ENCODE measurements around the gene AKAP17A. TPM values are rescaled to one million over a fixed set of nuclear protein-coding genes. Genes with fewer than 3 reads are reported as not detected.

The AKAP17A gene
- total RNA-seq, 1 donor from 2014 or later: 74.8 TPM

DNA sequence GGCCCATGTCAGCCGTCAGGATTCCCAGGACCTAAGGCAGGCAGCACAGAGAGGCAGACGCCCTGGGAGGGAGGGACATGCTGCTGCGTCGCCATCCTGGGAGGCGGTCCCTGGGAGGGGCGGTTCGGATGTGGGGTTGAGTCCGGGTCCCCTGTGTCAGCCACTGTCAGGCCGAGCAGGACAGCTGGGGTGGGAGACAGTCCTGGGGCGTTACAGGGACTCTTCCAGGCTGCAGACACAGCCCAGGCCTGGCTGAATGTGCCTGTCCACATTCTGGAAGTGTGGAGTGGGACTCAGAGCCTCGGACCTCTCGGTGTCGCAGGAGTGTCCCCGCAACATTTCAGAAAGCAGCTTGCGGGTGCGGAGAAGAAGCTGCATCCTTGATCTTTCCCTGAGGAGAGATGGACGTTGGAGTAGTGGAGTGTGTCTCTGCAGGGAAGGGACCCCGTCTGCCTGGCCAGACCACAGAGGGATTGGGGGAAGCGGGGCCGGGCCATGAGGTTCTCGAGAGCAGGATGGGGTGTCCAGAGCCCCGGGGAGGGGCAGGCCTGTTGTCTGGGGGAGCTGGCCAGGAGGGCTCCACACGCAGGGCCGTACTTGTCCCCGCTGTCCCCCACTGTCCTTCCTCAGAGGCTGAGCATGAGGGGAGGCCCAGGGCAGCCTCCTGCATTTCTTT is 6.1 kb downstream of the AKAP17A start:
- no peak overlapping the region for H3K27ac Mint-ChIP-seq
- peaks cover 4% of the 10 kb centered on the region for H3K9me3 Mint-ChIP-seq
- DNase-seq (ENCODE audit: low spot score in 2 of 2, unreplicated experiment in 2 of 2): no peak
- no peak overlapping the region for H3K4me3 Mint-ChIP-seq
- no peaks in the 10 kb centered on the region for H3K27me3 Mint-ChIP-seq (ENCODE audit: low read depth)
- peaks cover 8% of the 10 kb centered on the region for H3K4me1 Mint-ChIP-seq
- TF ChIP-seq, protein P1, sequence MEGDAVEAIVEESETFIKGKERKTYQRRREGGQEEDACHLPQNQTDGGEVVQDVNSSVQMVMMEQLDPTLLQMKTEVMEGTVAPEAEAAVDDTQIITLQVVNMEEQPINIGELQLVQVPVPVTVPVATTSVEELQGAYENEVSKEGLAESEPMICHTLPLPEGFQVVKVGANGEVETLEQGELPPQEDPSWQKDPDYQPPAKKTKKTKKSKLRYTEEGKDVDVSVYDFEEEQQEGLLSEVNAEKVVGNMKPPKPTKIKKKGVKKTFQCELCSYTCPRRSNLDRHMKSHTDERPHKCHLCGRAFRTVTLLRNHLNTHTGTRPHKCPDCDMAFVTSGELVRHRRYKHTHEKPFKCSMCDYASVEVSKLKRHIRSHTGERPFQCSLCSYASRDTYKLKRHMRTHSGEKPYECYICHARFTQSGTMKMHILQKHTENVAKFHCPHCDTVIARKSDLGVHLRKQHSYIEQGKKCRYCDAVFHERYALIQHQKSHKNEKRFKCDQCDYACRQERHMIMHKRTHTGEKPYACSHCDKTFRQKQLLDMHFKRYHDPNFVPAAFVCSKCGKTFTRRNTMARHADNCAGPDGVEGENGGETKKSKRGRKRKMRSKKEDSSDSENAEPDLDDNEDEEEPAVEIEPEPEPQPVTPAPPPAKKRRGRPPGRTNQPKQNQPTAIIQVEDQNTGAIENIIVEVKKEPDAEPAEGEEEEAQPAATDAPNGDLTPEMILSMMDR (IDR thresholded peaks at IDR 0.05; ENCODE audit: unreplicated experiment): no peak
- H3K36me3 Mint-ChIP-seq: peaks cover 47% of the 10 kb centered on the region

DNA sequence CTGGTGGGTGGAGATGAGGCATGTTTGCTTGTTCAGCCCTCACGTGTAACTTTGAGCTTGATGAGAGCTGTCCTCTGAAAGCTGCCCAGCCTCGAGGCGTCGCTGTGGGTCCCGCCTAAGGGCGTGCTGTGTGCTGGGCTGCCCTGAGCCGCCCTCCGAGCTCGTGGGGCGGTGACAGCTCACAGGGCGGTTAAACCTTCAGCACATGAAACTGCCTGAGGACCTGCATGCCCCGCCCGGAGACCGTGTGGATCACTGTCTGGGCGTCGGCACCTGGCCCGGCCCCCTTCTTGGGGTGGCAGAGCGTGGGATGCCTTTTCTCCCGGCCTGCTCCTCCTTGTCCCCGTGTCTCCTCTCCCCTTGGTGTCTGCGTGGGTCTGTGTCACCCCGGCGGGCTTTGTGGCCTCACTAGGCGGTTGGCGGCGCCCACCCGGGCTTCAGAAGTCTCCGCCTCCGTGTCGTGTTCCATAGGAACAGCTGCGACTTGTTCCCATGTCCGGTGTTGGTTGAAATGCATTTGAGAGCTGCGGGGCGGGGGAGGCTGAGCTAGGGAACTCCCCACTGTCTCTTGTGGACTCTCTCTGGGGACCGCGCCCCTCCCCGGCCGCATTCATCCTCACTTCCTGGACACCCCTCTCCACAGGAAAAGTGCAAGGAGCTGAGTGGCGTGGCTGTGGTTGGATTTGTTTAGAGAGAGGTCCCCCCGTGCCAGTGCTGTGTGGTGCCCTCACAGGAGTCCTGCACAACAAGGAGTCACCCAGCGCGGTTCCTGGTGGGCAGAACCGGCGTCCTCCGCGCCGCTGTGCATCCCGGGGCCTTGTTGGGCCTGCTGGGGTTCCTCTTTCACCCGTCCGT is 6.8 kb downstream of the AKAP17A start:
- peaks cover 3% of the 10 kb centered on the region for H3K4me1 Mint-ChIP-seq
- peaks cover 4% of the 10 kb centered on the region for H3K9me3 Mint-ChIP-seq
- peaks cover 52% of the 10 kb centered on the region for H3K36me3 Mint-ChIP-seq
- TF ChIP-seq, protein P1 (IDR thresholded peaks at IDR 0.05; ENCODE audit: unreplicated experiment): no peak
- H3K27ac Mint-ChIP-seq: no peak overlapping the region
- H3K4me3 Mint-ChIP-seq: no peak overlapping the region
- no peaks in the 10 kb centered on the region for H3K27me3 Mint-ChIP-seq (ENCODE audit: low read depth)
- DNase-seq (ENCODE audit: low spot score in 2 of 2, unreplicated experiment in 2 of 2): peak in 1 of 2 experiments; percentile 36

DNA sequence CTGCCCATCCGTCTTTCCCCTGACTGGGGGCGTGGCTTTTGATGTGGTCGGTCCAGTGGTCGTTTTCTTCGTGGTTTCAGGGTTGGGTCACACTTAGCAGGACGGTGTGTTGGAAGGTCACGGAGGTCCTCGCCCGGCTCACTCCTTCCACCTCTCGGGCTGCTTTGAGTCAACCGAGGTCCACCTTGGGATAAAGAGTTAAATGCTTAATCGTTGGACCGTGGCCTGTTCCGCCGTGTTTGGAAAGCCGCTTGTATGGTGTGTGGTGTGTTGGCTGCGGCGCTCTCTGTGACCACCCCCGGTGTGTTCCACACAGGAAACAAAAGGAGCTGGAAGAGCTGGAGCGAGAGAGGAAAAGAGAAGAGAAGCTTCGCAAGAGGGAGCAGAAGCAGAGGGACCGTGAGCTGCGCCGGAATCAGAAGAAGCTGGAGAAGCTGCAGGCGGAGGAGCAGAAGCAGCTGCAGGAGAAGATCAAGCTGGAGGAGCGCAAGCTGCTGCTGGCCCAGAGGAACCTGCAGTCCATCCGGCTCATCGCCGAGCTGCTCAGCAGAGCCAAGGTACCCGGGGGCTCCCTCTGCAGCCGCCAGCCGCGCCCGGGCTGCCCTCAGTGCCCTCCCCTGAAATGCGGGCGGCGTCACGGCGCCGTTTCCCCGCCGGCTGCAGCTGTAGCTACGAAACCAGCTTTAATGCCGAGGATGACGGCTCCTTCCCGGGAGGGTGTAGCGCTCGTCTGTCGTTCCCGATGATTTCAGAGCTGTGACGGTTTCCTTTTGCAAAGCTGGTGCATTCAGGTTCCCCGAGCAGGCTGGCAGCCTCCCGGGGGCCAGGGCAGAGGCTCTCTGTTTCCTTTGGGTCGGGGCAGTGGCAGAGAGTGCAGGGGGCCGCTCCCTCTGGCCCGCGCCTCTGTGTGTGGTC is 7.7 kb downstream of the AKAP17A start:
- Mint-ChIP-seq H3K4me3 (no peak overlapping the region), H3K27me3 (ENCODE audit: low read depth) (no peaks in the 10 kb centered on the region), H3K27ac (no peak overlapping the region), H3K9me3 (peaks cover 4% of the 10 kb centered on the region), H3K4me1 (no peaks in the 10 kb centered on the region), H3K36me3 (peaks cover 59% of the 10 kb centered on the region)
- TF ChIP-seq, protein P1 (IDR thresholded peaks at IDR 0.05; ENCODE audit: unreplicated experiment): no peak
- peak in 1 of 2 experiments; percentile 36 for DNase-seq (ENCODE audit: low spot score in 2 of 2, unreplicated experiment in 2 of 2)

DNA sequence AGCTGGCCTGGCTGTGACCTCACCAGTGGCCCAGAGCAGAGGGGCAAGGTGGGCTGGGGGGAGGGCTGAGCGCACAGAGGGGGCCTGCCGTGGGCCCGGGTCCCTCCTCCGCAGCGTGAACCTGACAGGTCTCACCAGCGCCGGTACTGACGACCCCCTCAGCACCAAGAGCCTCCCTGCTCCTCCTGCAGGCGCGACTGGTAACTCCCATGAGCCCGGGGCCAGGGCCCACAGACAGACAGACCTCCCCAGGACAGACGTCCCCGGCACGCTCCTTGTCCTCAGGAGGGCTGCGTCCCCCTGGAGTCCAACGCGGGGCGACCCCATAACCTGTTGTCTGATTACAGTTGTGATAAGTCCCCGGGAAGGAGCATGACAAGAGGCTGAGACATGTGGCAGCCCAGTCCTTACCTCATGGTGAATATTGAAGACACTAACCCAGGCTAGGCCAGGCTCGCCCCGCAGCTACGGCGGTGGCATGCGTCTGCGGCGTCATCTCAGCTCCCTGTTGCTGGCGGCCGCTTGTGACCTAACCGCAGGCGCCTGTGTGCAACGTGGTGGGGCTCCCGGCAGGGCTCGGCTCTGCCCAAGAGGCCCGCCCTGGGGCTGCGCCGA is 8.5 kb downstream of the AKAP17A start:
- peaks cover 4% of the 10 kb centered on the region for H3K9me3 Mint-ChIP-seq
- H3K36me3 Mint-ChIP-seq: peaks cover 61% of the 10 kb centered on the region
- H3K27me3 Mint-ChIP-seq (ENCODE audit: low read depth): no peaks in the 10 kb centered on the region
- TF ChIP-seq, protein P1 (IDR thresholded peaks at IDR 0.05; ENCODE audit: unreplicated experiment): no peak
- no peaks in the 10 kb centered on the region for H3K4me1 Mint-ChIP-seq
- no peak overlapping the region for H3K4me3 Mint-ChIP-seq
- no peak overlapping the region for H3K27ac Mint-ChIP-seq
- no peak for DNase-seq (ENCODE audit: low spot score in 2 of 2, unreplicated experiment in 2 of 2)

All from mesothelial cell of epicardium (in vitro differentiated cells).